ENCODE data around the gene ZRANB3. TPM values are rescaled to one million over a fixed set of nuclear protein-coding genes. Genes with fewer than 3 reads are reported as not detected.
"Not testable (repeated sequence)": the region's sequence is repeated elsewhere in the genome, so short reads cannot be mapped to it uniquely, and the experiment has no call there.

Gene ZRANB3
- total RNA-seq, 6 donors from 2014 or later: 1.00 to 4.0 (median 2.0) TPM

GRCh38 chr2:135373702-135374101 is 157.3 kb downstream of the ZRANB3 start:
- WGBS, 2 donors: 100% methylated on average over 3 to 4 of the region's 4 CpGs
- H3K4me1 ChIP-seq: no peaks in the 10 kb centered on the region
- no peak for ATAC-seq (ENCODE audit: low FRiP score in 2 of 2)
- no peak for DNase-seq
- peaks cover 0 to 2% (median 0%) of the 10 kb centered on the region in 4 donors for H3K9me3 ChIP-seq
- TF ChIP-seq POLR2A (IDR thresholded peaks at IDR 0.05): no peak
- no peak for TF ChIP-seq POLR2AphosphoS5 (IDR thresholded peaks at IDR 0.05)
- TF ChIP-seq, protein P1, sequence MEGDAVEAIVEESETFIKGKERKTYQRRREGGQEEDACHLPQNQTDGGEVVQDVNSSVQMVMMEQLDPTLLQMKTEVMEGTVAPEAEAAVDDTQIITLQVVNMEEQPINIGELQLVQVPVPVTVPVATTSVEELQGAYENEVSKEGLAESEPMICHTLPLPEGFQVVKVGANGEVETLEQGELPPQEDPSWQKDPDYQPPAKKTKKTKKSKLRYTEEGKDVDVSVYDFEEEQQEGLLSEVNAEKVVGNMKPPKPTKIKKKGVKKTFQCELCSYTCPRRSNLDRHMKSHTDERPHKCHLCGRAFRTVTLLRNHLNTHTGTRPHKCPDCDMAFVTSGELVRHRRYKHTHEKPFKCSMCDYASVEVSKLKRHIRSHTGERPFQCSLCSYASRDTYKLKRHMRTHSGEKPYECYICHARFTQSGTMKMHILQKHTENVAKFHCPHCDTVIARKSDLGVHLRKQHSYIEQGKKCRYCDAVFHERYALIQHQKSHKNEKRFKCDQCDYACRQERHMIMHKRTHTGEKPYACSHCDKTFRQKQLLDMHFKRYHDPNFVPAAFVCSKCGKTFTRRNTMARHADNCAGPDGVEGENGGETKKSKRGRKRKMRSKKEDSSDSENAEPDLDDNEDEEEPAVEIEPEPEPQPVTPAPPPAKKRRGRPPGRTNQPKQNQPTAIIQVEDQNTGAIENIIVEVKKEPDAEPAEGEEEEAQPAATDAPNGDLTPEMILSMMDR (IDR thresholded peaks at IDR 0.05): no peak
- no peak for TF ChIP-seq EP300 (IDR thresholded peaks at IDR 0.05)
- no peak overlapping the region for H3K4me3 ChIP-seq
- H3K36me3 ChIP-seq: no peaks in the 10 kb centered on the region
- H3K27me3 ChIP-seq: no peaks in the 10 kb centered on the region
- H3K27ac ChIP-seq: no peak overlapping the region

- TF ChIP-seq POLR2A (IDR thresholded peaks at IDR 0.05): no peak
- TF ChIP-seq EP300 (IDR thresholded peaks at IDR 0.05): no peak
- TF ChIP-seq, protein P1 (IDR thresholded peaks at IDR 0.05): no peak
- TF ChIP-seq POLR2AphosphoS5 (IDR thresholded peaks at IDR 0.05): no peak
- H3K4me3 ChIP-seq: no peak overlapping the region
- ATAC-seq (ENCODE audit: low FRiP score in 2 of 2) (no peak), DNase-seq (no peak)
- no peaks in the 10 kb centered on the region for H3K4me1 ChIP-seq
- 83 to 93% methylated on average over 6 of the region's 6 CpGs for WGBS, 2 donors
- no peaks in the 10 kb centered on the region for H3K36me3 ChIP-seq
- H3K9me3 ChIP-seq: peaks cover 0 to 20% (median 12%) of the 10 kb centered on the region in 4 donors
- H3K27ac ChIP-seq: no peak overlapping the region
- no peaks in the 10 kb centered on the region for H3K27me3 ChIP-seq
Measured at GRCh38 chr2:135349941-135350340, 181.1 kb downstream of the ZRANB3 start.

DNA sequence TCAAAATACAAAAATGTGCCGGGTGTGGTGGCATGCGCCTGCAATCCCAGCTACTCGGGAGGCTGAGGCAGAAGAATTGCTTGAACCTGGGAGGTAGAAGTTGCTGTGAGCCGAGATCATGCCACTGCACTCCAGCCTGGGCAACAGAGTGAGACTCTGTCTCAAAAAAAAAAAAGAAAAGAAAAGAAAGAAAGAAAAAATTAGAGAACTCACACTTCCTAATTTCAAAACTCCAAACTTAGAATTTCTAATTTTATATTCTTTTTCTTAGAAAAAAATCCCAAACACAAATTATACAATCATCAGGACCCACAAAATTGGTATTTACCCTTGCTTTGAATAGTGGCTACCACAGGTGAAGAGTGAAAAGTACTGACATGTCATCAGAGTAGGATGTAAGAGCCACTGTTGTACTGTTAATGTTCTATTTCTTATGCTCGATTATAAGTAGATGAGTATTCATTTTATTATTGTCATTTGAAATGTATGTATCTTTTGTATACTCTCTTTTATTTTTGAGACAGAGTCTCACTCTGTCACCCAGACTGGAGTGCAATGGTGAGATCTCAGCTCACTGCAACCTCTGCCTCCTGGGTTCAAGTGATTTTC is 182.8 kb downstream of the ZRANB3 start:
- peaks cover 0 to 20% (median 12%) of the 10 kb centered on the region in 4 donors for H3K9me3 ChIP-seq
- not testable (repeated sequence) for H3K4me3 ChIP-seq; ATAC-seq (ENCODE audit: low FRiP score in 2 of 2); H3K36me3 ChIP-seq; H3K4me1 ChIP-seq; H3K27me3 ChIP-seq; H3K27ac ChIP-seq; DNase-seq
- WGBS, 2 donors: 90 to 97% methylated on average over 5 of the region's 5 CpGs

- no peaks in the 10 kb centered on the region for H3K4me1 ChIP-seq
- WGBS, 2 donors: 67 to 80% methylated on average over 3 of the region's 3 CpGs
- no peak overlapping the region for H3K4me3 ChIP-seq
- no peaks in the 10 kb centered on the region for H3K27me3 ChIP-seq
- DNase-seq (no peak), ATAC-seq (ENCODE audit: low FRiP score in 2 of 2) (no peak)
- H3K36me3 ChIP-seq: no peaks in the 10 kb centered on the region
- TF ChIP-seq, protein P1 (IDR thresholded peaks at IDR 0.05): no peak
- TF ChIP-seq EP300 (IDR thresholded peaks at IDR 0.05) (no peak), POLR2A (IDR thresholded peaks at IDR 0.05) (no peak), POLR2AphosphoS5 (IDR thresholded peaks at IDR 0.05) (no peak)
- H3K9me3 ChIP-seq: peaks cover 0 to 3% (median under 1%) of the 10 kb centered on the region in 4 donors
- H3K27ac ChIP-seq: no peak overlapping the region
Measured at GRCh38 chr2:135337071-135337470, 193.9 kb downstream of the ZRANB3 start.

- no peak for ATAC-seq (ENCODE audit: low FRiP score in 2 of 2)
- no peak for DNase-seq
- Histone ChIP-seq H3K4me3 (no peak overlapping the region), H3K4me1 (no peaks in the 10 kb centered on the region), H3K36me3 (no peaks in the 10 kb centered on the region), H3K27me3 (no peaks in the 10 kb centered on the region), H3K9me3 (peaks cover 0 to 3% (median 0%) of the 10 kb centered on the region in 4 donors), H3K27ac (no peak overlapping the region)
- 94 to 96% methylated on average over 4 of the region's 4 CpGs for WGBS, 2 donors
- TF ChIP-seq POLR2AphosphoS5 (IDR thresholded peaks at IDR 0.05) (no peak), POLR2A (IDR thresholded peaks at IDR 0.05) (no peak), EP300 (IDR thresholded peaks at IDR 0.05) (no peak)
- TF ChIP-seq, protein P1 (IDR thresholded peaks at IDR 0.05): no peak
Measured at GRCh38 chr2:135335256-135335655, 195.8 kb downstream of the ZRANB3 start.
